GM21367 (cell line): ENCODE data around the gene GPR25.
"Not testable (repeated sequence)": the region's sequence is repeated elsewhere in the genome, so short reads cannot be mapped to it uniquely, and the experiment has no call there.

Experiments used
- ATAC-seq: cut with Tn5 transposase; IDR thresholded peaks from one replicate; pipeline ENCODE4 v1.9.1; 2021; ENCODE audit not compliant: unreplicated experiment

Gene GPR25

GRCh38 chr1:200911361-200911760 lies 38.6 kb downstream of the GPR25 start:
- no peak for ATAC-seq

DNA sequence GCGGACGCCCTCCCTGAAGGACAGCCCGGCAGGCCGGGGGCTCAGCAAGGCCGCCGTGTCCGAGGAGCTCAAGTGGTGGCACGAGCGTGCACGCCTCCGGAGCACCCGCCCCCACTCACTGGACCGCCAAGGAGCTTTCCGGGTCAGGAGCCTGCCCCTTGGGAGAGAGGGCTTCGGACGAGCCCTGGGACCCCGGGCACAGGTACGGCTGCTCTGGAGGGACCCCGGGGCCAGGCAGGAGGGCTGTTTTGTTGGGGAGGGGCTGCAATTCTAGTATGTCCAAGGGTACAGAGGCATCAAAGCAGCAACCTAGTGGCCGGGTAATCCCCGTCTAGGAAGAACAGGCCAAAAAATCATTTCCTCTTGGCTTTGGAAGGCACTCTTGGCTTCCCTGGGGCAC lies 39.2 kb downstream of the GPR25 start:
- ATAC-seq: not testable (repeated sequence)

- ATAC-seq: no peak
Observed at GRCh38 chr1:200912737-200913407, 40.1 kb downstream of the GPR25 start.

- ATAC-seq: no peak
Observed at GRCh38 chr1:200916152-200916551, 43.4 kb downstream of the GPR25 start.

- no peak for ATAC-seq
Observed at GRCh38 chr1:200916681-200917080, 43.9 kb downstream of the GPR25 start.

- no peak for ATAC-seq
Observed at GRCh38 chr1:200917291-200917817, 44.6 kb downstream of the GPR25 start.

DNA sequence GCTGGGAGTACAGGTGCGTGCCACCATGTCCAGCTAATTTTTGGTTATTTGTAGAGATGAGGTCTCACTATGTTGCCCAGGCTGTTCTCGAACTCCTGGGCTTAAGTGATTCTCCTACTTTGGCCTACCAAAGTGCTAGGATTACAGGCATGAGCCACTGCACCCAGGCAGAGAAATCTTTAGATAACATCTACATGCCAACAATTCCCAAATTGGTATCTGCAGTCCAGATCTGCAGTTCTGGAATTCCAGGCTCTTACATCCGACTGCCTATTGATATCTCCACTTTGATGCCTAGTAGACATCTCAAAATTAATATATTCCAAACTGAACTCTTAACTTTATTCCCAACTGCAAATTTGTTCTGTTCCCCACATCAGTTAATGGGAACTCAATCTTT lies 45.2 kb downstream of the GPR25 start:
- ATAC-seq: no peak

DNA sequence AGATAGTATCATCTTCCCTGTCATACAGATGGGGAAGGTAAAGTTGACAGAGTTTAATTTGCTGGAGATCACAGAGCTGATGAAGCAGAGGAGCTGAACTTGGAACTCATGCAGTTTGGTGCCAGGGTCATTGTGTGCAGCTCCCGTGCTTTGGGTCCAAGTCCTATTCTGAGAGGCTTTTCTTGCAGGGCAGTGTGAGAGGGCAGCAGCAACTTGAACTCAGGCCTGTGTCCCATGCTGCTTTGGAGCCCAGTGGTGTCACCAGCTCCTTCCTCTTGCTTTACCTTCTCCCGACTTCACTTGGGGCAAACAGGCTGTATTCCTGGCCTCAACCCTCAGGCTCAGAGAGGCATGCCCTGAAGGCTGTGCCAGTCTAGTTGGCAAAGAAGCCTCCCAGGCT lies 46.6 kb downstream of the GPR25 start:
- ATAC-seq: no peak

GRCh38 chr1:200921571-200922110 lies 48.9 kb downstream of the GPR25 start:
- no peak for ATAC-seq

- ATAC-seq: no peak
Observed at GRCh38 chr1:200922406-200922805, 49.6 kb downstream of the GPR25 start.

GRCh38 chr1:200923601-200924000 lies 50.8 kb downstream of the GPR25 start:
- ATAC-seq: no peak
